Stimulated activated CD4-positive, alpha-beta T cell treated with anti-CD3 and anti-CD28 coated beads, TNF-alpha, amount 100 ng/mL, for 48 hours (primary cell): Measurements from ENCODE around the gene PHF13.

Experiments
- DNase-seq, 3 donors: peaks; one replicate each; pipeline ENCODE4 v3.0.0-alpha.2; 2020; ENCODE audit warnings: low read depth in 3 of 3

The PHF13 gene

GRCh38 chr1:6601923-6602668 is 11.4 kb upstream of the PHF13 start:
- DNase-seq: no peak

- DNase-seq: peak; percentile 76 to 81 (median 80)
These were observed 10.8 kb upstream of the PHF13 start, which contains the start of gene KLHL21 for GRCh38 chr1:6602669-6603237. Gene KLHL21 (minus strand): TSS chr1:6602869. CDS start chr1:6602817, 52 bp downstream.

- DNase-seq: peak in 1 of 3 donors; percentile 54
These were observed 10.2 kb upstream of the PHF13 start for GRCh38 chr1:6603238-6603914.

DNA sequence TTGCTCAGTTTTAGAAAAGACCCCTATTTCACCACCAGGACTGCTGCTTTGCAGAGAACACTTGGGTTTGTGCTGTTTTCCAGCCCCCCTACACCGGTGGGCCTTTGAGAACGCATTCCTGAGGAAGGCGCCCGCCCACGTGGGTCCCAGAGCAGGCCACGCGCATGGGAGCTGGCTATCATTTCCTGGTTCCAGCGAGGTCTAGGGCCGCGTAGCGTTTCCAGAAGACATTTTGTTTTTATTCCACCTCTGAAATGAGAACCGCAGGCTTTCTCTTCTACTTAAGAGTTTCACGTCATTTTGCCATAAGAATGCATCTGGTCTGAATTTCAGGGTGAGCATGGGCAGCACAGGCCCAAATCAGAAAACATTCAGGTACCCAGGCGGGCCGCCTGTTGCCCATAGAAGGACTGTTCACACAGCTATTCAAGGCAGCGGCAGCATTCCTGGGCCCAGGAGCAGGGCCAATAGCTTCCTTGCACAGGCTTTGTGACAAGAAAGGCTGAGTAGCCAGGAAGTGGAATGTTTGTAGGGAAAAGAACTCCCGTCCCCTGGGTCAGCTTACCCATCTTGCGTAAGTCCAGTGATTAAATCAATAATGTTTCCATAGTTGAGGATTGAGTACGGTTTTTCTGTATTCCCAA is 9.5 kb upstream of the PHF13 start:
- no peak for DNase-seq

GRCh38 chr1:6612641-6613360 is 730 bp upstream of the PHF13 start:
- DNase-seq: peak in 1 of 3 donors; percentile 24

GRCh38 chr1:6614019-6614928 is 743 bp downstream of the PHF13 start:
- DNase-seq: peak in 1 of 3 donors; percentile 63

DNA sequence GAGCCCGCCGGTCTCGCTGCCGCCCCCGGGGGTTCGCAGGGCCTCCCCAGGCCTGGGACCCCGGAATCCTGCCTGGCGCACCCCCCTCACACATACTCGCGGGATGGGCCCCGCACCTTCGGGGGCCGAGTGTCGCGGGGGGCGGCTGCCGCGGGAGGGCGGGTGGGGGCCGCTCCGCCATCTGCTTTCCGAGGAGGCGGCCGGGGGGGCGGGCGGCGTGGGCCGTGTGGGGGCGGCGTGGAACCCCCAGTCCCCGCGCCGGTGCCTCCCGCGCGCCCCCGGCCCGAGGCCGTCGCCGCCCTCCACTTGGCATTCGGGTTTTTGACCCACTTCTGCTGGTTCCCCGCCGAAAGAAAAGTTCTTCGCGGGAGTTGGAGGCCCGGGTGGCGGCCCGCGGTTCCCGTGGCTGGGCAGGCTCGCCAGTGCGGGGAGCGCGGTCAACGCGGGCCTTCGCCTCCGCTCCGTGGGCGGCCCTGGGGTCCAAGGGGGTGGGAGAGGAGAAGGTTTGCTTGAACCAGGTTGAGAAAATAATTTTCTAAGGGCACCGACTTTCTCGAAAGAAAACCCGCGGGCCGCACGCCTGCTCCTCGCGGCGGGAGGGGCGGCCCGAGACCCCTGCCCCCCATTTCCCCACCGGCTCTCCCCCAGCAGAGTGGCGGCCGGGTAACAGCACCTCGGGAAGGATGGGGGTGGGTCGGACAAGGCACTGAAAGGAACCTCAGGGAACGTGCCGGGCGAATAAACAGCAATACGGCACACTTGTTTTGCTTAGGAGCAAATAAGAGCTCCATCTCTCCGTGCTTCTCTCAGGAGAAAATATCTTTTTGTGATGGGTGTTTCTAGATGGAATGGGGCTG is 1.6 kb downstream of the PHF13 start:
- no peak for DNase-seq

GRCh38 chr1:6619045-6619444 is 5.5 kb downstream of the PHF13 start:
- DNase-seq: no peak

DNA sequence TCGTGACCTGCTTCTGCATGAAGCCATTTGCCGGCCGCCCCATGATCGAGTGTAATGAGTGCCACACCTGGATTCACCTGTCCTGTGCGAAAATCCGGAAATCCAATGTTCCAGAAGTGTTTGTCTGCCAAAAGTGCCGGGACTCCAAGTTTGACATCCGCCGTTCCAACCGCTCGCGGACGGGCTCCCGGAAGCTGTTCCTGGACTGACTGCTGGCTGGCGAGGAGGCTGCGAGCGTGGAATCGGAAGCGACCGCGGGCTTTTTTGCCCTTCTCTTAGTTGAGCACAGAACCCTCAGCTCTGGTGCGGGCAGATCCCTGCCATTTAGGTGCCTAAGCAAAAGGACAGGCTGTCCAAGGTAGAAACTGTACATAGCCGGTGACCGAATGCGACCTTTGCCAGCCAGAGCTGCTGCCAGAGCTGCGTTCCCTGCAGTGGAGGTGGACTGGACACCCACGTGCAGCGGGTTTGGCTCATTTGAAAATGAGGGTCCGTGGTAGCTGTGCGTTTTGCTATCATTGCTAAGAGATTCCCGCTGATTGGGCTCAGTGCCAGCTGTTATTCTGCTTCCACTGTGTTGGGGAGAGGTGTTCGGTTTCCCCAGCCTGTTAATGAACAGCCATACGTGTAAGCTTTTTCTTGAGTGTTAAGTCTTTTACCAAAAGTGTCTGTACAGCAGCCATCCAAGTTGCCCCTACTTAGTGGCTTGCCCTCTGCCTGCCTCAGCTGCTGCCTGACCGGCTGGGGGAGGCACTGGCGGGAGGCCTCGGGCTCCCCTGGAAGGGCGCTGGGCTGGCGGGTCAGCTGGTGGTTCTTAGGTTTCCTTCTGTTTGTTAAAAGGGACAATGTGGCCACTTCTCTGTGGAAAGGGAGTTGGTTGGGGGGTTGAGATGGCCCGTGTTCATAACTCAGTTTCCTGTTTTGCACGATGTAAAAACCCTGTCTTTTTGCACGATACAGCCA is 8.2 kb downstream of the PHF13 start:
- no peak for DNase-seq

- DNase-seq: no peak
These were observed 9.0 kb downstream of the PHF13 start for GRCh38 chr1:6622396-6623152.

DNA sequence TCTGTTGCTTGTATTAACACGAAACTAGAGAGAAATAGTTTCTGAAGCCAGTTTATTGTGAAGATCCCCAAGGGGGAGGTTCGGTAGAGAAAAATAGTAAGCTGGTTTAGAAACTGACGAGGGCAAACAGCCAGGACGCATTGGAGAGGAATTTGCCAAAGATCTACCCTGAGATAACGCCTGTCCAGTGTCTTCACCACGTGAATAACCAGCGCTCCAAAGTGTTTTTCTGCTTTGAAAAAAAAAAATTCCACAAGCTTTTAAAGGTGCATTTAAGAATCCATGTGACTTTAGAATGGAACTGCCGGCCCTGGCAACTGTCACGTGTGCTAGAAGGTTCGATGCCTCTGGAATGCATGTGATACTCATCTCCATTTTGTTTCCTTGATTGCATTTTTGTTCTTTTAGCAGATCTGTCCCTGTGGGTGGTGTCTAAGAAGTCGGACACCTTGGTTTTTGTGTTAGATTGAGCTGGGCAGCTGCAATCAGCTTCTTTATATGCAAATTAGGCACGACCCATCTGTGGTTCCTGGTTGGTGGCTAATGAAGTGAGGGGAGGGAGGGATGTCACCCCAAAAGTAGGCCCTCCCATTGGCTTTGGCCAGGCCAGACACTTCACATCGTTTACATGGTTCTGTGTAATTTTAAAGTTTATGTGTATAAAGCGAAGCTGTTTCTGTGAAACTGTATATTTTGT is 9.9 kb downstream of the PHF13 start:
- no peak for DNase-seq

DNA sequence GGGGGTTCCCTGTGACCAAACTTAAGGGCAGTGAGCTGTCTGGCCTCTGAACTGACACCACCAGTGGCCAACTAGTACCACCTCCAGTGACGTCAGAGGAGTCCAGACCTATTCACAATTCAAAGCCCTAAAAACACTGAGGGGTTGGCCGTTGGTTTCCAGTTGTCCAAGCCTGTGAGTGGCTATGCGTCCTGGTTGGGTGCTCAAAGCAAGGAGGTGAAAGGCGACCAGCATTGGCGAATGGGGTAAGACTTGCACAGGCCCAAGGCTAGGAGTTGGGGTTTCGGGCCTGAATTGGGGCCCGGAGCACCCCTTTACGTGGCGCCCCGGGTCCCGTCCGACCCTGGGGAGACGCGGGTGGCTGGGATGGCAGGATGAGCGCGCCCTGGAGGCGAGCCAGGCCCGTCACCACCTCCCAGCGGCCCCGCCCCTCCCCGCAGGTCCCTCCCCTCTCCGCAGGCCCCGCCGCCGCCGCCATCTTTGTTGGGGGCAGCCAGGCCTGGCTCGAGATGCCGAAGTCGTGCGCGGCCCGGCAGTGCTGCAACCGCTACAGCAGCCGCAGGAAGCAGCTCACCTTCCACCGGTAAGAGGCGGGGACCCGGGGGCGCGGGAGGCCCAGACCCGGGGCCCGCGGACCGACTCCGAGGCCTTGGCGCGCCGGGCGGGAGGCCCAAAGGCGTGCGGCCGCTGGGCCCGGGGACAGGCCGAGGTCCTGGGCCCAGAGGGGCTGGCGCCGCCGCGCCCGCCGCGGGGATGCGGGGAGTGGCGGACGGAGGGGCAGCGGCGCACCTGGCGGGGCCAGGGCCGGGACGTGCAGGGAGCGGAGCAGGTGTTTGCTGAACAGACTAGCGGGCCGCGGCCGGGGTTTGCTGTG is 11.4 kb downstream of the PHF13 start, which contains the start of gene THAP3:
Gene THAP3 (plus strand): TSS at position 159 of the 874 bp plus-strand sequence. CDS start 351 bp downstream, at position 510.
- peak; percentile 75 to 91 (median 75) for DNase-seq

DNA sequence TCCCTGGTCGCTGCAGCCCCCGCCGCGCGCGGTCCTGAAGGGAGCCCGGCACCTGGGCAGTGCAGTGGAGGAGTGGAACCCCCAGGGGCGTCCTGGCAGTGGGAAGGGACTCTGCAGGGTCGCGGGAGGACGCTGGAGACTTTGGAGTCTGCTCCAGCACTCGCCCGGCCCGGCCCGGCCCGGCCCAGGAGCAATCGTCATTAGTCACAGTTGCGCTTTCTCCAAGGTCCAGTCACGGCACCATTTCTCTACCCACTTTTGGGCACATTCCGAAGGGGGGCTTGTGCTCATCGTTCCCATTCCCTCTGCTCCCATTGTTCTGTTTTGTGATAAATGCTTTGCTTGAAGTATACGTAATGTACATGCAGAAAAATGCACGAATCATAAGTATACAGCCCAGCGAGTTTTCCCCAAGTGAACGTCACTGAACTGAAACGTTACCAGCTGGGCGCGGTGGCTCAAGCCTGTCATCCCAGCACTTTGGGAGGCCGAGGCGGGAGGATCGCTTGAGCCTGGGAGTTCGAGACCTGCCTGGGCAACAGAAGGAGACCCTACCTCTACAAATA is 12.1 kb downstream of the PHF13 start:
- peak in 1 of 3 donors; percentile 7 for DNase-seq

GRCh38 chr1:6627031-6627430 is 13.5 kb downstream of the PHF13 start:
- no peak for DNase-seq

GRCh38 chr1:6627841-6628545 is 14.5 kb downstream of the PHF13 start:
- no peak for DNase-seq
